Measurements from ENCODE around the gene SLC1A7.

The SLC1A7 gene

DNA sequence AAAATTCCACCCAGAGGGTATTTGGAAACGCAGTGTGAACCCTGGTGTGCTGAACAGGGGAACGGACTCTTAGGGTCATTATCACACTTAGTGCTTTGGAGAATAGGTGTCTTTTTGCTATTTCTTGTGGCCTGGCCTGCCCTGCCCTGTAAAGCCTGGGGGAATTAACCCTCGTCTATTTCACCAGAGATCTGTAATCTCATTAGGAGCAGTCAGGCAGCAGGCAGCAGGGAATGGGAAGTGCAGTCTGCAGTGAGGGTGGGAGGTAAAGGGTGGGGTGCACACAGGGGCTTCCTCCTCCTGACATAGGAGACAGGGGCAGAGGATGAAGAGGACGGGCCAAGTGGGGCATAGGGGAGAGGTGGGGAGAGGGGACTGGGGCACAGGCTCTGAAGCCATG, 1.1 kb upstream of the SLC1A7 start:
- no peak for DNase-seq (ENCODE audit: low read depth)
- no peak overlapping the region for H3K4me3 ChIP-seq (ENCODE audit: low read depth, low read length)
- TF ChIP-seq, protein P1, sequence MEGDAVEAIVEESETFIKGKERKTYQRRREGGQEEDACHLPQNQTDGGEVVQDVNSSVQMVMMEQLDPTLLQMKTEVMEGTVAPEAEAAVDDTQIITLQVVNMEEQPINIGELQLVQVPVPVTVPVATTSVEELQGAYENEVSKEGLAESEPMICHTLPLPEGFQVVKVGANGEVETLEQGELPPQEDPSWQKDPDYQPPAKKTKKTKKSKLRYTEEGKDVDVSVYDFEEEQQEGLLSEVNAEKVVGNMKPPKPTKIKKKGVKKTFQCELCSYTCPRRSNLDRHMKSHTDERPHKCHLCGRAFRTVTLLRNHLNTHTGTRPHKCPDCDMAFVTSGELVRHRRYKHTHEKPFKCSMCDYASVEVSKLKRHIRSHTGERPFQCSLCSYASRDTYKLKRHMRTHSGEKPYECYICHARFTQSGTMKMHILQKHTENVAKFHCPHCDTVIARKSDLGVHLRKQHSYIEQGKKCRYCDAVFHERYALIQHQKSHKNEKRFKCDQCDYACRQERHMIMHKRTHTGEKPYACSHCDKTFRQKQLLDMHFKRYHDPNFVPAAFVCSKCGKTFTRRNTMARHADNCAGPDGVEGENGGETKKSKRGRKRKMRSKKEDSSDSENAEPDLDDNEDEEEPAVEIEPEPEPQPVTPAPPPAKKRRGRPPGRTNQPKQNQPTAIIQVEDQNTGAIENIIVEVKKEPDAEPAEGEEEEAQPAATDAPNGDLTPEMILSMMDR (conservative IDR thresholded peaks at IDR 0.05; ENCODE audit: low read depth, low read length), result no peak

DNA sequence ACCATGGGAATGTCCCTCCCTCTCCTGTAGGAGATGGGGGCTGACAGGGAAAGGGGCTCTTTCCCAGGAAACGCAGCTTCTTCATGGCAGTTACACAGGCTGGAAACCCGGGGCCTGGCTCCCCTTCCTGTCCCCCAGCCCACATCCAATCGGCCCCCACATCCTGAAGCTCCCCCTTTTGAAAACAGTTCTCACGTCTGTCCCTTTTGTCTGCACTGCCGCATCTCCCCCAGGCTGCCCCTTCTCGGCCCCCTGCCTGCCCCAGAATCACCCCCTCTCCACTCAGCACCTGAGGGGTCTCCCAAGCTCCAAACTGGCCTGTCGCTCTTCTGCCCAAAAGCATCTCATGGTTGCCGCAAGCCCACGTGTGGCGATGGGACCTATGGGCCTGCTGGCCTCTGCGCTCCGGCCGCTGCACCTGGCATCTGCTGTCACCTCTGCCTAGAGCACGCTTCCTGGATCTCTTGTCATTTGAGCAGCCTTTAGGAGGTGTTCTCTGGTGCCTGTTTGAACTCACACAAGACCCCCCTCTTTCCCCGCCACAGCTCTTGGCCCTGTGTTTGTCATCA, 867 bp downstream of the SLC1A7 start:
- H3K4me3 ChIP-seq (ENCODE audit: low read depth, low read length), result no peak overlapping the region
- TF ChIP-seq, protein P1 (conservative IDR thresholded peaks at IDR 0.05; ENCODE audit: low read depth, low read length), result no peak
- DNase-seq (ENCODE audit: low read depth), result no peak

DNA sequence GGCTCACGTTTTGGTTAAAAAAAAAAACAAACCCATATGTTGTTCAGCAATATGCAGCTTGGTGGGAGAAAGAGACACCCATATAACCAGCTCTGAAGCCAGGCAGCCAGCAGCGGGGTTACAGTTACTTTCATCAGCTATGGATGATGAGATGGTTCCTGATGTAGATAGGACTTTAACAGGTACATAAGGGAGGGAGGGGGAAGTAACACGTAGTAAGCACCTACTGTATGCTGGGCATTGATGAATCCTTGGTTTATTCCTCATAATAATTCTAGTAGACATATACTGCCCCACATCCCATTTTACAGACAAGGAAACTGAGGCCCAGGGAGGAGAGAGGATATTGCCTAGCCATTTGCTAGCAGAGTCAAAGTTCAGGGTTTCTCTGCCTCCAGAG, 2.0 kb downstream of the SLC1A7 start:
- no peak overlapping the region for H3K4me3 ChIP-seq (ENCODE audit: low read depth, low read length)
- DNase-seq (ENCODE audit: low read depth), result no peak
- TF ChIP-seq, protein P1 (conservative IDR thresholded peaks at IDR 0.05; ENCODE audit: low read depth, low read length), result no peak

DNA sequence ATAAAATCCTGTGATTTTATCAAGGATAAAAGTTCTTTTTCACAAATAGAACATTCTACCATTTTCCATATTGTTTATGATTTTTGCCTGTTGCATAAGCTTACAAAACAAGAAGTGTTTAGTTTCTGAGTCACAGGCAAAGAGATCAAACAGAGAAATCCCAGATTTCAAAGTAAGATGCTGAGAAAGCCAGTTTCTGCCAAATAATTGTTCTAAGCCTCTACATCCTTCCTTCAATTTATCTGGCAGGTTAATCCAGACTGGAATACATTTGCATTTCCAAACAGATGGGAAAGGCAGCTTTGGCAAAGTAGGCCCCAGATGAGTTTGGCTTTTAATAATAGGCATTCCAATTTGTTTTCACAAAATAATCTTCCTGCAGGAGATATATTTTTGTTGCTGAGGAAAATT, 2.5 kb downstream of the SLC1A7 start:
- TF ChIP-seq, protein P1 (conservative IDR thresholded peaks at IDR 0.05; ENCODE audit: low read depth, low read length), result no peak
- peak; percentile 64 for DNase-seq (ENCODE audit: low read depth)
- no peak overlapping the region for H3K4me3 ChIP-seq (ENCODE audit: low read depth, low read length)

DNA sequence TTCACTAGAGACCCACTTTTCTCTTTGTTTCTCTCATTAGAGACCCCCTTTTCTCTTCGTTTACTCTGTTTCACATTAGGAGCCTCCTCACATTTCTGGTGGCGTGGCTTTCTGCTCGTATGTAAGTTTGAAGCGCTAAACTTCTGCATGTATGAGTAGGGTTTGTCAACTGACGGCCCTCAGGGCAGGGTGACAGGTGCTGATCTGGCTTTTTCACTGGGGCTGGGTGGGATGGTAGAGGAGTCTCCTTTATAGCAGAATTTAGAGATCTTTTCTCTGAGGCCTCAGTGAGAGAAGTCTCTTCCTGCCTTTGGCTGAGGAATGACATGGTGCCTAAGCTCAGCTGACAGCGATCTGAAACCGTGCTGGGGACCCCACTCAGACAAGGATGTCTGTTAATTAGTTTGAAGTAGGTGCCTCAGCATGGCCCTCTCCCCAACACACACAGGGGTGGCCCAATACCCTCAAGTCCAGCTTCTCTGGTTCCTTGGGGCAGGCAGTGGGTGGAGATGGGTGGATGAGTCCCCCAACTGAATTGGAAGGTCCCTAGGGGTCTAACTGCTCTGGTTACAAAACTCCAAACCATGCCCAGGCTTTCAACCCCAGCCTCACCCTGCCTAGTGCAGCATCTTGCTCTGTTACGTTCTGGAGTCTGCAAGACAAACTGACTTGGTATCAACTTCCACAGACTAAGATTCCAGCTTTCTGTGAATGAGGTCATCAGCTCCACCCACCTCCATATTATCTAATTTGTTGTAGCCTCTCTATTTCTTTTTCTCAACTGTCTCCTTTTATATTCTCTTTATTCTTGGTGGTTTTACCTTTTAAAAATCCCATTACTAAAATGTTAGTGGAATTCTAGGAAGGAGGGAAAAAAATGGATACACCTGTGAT, 3.2 kb downstream of the SLC1A7 start:
- no peak for DNase-seq (ENCODE audit: low read depth)
- TF ChIP-seq, protein P1 (conservative IDR thresholded peaks at IDR 0.05; ENCODE audit: low read depth, low read length), result no peak
- no peak overlapping the region for H3K4me3 ChIP-seq (ENCODE audit: low read depth, low read length)

DNA sequence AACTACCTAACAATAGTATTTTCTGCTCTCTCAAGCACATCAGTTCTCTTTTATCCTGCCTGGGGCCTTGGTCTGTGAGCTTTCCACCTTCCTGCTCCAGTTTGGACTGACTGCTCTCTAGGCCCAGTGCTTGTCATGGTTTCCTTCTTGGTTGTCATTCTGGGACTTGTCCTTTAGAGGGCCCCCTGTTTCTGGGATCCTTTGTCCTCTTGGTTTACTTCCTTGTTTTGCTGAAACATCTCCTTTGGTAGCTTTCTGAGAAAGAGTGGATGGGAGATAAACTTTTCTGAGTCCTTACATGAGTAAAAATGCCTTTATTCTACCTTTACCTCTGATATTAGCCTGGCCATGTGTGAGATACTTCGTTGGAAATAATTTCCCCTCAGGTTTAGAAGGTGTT, 4.7 kb downstream of the SLC1A7 start:
- H3K4me3 ChIP-seq (ENCODE audit: low read depth, low read length), result no peak overlapping the region
- DNase-seq (ENCODE audit: low read depth), result no peak
- TF ChIP-seq, protein P1 (conservative IDR thresholded peaks at IDR 0.05; ENCODE audit: low read depth, low read length), result peak; percentile 12

All from choroid plexus epithelial cell (primary cell).